Stromal cell of bone marrow (primary cell): Measurements from ENCODE around the gene SMIM10.
"Not testable (repeated sequence)": the region's sequence is repeated elsewhere in the genome, so short reads cannot be mapped to it uniquely, and the experiment has no call there.

ENCODE experiments used
- DNase-seq: peaks from one replicate; pipeline ENCODE4 v3.0.0-alpha.2; 2012; ENCODE audit warnings: low read depth

SMIM10 gene

DNA sequence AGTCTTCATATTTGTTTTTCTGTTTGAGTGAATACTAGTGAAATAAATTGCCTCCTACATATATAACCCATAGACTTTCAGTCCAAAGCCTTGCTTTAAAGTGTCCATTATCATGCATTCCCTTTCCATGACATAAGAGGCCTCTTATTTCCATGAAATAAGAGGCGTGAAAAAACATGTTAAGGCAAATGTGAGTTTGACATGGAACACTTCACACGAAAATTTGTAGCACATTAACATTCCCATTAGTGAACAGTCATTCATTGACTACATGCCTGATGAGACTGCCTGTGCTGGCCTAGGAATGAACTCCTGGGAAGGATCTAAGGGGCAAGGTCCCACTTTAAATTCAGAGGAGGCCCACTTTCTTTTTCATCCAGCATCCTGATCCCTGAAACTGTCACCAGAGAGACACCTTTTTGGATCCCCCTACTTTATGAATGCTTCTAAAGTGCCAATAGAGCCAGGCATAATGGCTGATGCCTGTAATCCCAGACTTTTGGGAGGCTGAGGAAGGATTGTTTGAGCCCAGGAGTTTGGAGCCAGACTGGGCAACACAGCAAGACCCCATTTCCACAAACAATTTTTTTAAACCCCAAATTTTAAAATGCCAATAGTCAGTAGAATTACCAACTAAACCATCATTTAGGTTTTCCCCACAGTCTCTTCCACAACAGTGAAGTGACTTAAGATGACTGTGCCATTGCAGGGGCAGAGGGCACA, 24.9 kb downstream of the SMIM10 start:
- DNase-seq: no peak

DNA sequence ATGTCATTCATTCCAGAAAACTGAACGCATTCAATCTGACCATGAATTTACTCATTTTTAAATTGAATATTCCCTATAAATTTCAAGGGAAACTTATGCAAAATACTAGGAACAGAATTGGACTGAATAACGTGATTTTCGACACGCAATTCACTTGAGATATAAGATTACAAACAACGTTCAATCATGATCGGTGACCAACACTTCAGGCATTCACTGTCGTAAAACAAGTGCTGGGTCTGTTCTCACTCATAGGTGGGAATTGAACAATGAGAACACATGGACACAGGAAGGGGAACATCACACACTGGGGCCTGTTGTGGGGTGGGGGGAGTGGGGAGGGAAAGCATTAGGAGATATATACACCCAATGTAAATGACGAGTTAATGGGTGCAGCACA, 29.1 kb downstream of the SMIM10 start:
- DNase-seq: not testable (repeated sequence)

GRCh38 chrX:135023791-135024190, 33.0 kb downstream of the SMIM10 start:
- not testable (repeated sequence) for DNase-seq

DNA sequence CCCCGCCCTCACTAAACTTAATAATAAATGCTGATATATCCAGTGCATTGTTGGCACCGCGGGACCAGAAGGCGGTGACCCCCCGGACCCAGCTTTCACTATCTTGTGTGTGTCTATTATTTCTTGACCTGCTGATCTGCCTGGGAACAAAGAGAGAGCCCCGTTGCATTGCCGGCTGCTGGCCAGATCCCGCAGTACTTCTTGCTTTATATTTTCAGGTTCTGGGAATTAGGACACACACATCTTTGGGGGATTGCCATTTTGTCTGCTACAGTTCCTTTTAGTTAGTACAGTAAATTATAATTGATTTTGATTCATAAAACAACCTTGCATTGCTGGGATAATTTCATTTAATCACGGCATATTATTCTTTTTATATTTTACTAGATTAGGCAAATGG, 33.7 kb downstream of the SMIM10 start:
- no peak for DNase-seq

GRCh38 chrX:135030207-135030963, 39.6 kb downstream of the SMIM10 start:
- DNase-seq: not testable (repeated sequence)

GRCh38 chrX:135041149-135042123, 50.6 kb downstream of the SMIM10 start:
- DNase-seq: not testable (repeated sequence)
